ENCODE measurements around the gene PLXDC2. TPM values are rescaled to one million over a fixed set of nuclear protein-coding genes. Genes with fewer than 3 reads are reported as not detected.

The PLXDC2 gene
- total RNA-seq, 1 donor from 2014 or later: 143 TPM

GRCh38 chr10:20091698-20092097 lies 275.5 kb downstream of the PLXDC2 start:
- Histone ChIP-seq H3K36me3 (no peaks in the 10 kb centered on the region), H3K27me3 (ENCODE audit: low read depth) (no peaks in the 10 kb centered on the region), H3K27ac (no peak overlapping the region), H3K9me3 (no peaks in the 10 kb centered on the region), H3K4me1 (no peaks in the 10 kb centered on the region), H3K4me3 (no peak overlapping the region)
- intact Hi-C loops (cut with DNase I): no loop called here
- TF ChIP-seq, protein P1, sequence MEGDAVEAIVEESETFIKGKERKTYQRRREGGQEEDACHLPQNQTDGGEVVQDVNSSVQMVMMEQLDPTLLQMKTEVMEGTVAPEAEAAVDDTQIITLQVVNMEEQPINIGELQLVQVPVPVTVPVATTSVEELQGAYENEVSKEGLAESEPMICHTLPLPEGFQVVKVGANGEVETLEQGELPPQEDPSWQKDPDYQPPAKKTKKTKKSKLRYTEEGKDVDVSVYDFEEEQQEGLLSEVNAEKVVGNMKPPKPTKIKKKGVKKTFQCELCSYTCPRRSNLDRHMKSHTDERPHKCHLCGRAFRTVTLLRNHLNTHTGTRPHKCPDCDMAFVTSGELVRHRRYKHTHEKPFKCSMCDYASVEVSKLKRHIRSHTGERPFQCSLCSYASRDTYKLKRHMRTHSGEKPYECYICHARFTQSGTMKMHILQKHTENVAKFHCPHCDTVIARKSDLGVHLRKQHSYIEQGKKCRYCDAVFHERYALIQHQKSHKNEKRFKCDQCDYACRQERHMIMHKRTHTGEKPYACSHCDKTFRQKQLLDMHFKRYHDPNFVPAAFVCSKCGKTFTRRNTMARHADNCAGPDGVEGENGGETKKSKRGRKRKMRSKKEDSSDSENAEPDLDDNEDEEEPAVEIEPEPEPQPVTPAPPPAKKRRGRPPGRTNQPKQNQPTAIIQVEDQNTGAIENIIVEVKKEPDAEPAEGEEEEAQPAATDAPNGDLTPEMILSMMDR (IDR thresholded peaks at IDR 0.05): no peak
- no peak for ATAC-seq
- DNase-seq: no peak

DNA sequence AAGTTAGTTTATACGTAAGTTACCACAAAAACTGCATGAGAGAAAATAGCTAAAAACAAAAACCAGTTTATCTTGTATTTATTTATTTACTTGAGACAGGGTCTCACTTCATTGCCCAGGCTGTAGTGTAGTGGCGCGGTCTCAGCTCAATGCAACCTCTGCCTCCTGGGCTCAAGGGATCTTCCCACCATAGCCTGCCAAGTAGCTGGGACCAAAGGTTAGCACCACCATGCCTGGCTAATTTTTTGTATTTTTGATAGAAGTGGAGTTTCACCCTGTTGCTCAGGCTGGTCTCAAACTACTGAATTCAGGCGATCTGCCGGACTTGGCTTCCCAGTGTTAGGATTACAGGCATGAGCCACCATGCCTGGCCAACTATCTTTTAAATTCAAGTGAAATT lies 277.4 kb downstream of the PLXDC2 start:
- Histone ChIP-seq H3K9me3 (no peaks in the 10 kb centered on the region), H3K36me3 (no peaks in the 10 kb centered on the region), H3K4me3 (no peak overlapping the region), H3K27ac (no peak overlapping the region), H3K4me1 (no peaks in the 10 kb centered on the region), H3K27me3 (ENCODE audit: low read depth) (no peaks in the 10 kb centered on the region)
- DNase-seq: no peak
- TF ChIP-seq, protein P1 (IDR thresholded peaks at IDR 0.05): no peak
- intact Hi-C loops (cut with DNase I): no loop called here
- ATAC-seq: no peak

GRCh38 chr10:20094226-20094976 lies 278.2 kb downstream of the PLXDC2 start:
- no peaks in the 10 kb centered on the region for H3K27me3 ChIP-seq (ENCODE audit: low read depth)
- DNase-seq: no peak
- intact Hi-C loops (cut with DNase I): no loop called here

DNA sequence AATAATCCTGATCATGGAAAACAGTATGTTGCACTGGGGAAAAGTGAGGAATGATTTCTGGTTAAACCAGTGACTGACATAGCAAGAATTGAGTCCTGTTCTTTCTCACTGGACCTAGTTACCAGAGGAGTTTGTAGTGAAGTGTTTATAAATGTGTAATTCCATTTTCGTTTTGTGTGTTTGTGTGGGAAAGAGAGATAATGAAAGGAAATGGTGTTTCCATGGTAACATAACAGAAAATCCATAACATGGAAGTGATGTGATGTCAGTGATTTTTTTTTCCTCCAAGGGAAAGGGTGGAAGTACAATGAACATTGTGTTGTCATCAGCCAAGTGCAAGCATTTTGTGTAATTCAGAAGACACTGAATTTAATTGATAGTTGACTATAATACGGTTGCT lies 283.9 kb downstream of the PLXDC2 start:
- Histone ChIP-seq H3K9me3 (no peaks in the 10 kb centered on the region), H3K27me3 (ENCODE audit: low read depth) (no peaks in the 10 kb centered on the region), H3K4me3 (no peak overlapping the region), H3K4me1 (peaks cover 15% of the 10 kb centered on the region), H3K36me3 (no peaks in the 10 kb centered on the region), H3K27ac (peak overlapping the region; percentile 54)
- intact Hi-C loops (cut with DNase I): no loop called here
- TF ChIP-seq, protein P1 (IDR thresholded peaks at IDR 0.05): no peak
- peak; percentile 59 to 70 for ATAC-seq
- DNase-seq: no peak

More at GRCh38 chr10:20094226-20094976, 278.2 kb downstream of the PLXDC2 start:
- Histone ChIP-seq H3K4me3 (no peak overlapping the region), H3K4me1 (peaks cover under 1% of the 10 kb centered on the region), H3K27ac (no peak overlapping the region), H3K9me3 (no peaks in the 10 kb centered on the region), H3K36me3 (no peaks in the 10 kb centered on the region)
- ATAC-seq: no peak
- TF ChIP-seq, protein P1 (IDR thresholded peaks at IDR 0.05): no peak

GRCh38 chr10:20105236-20105635 lies 289.0 kb downstream of the PLXDC2 start:
- TF ChIP-seq, protein P1 (IDR thresholded peaks at IDR 0.05): no peak
- H3K27ac ChIP-seq: no peak overlapping the region
- H3K36me3 ChIP-seq: no peaks in the 10 kb centered on the region
- intact Hi-C loops (cut with DNase I): no loop called here
- no peaks in the 10 kb centered on the region for H3K9me3 ChIP-seq
- peaks cover 17% of the 10 kb centered on the region for H3K4me1 ChIP-seq
- H3K4me3 ChIP-seq: no peak overlapping the region
- no peaks in the 10 kb centered on the region for H3K27me3 ChIP-seq (ENCODE audit: low read depth)
- DNase-seq (no peak), ATAC-seq (no peak)

Measured in lower lobe of right lung (tissue), 2 donors.